ENCODE data around the gene RET. TPM values are rescaled to one million over a fixed set of nuclear protein-coding genes. Genes with fewer than 3 reads are reported as not detected.

The RET gene
- total and polyA plus RNA-seq, 2 of the 8 experiments (the other 6 are each of a cell fraction or from before 2014, with no cell fraction given): 6.7 to 8.4 TPM

GRCh38 chr10:43068471-43069210, 8.2 kb upstream of the RET start:
- TF ChIP-seq NRF1 (IDR thresholded peaks at IDR 0.05; ENCODE audit: low read depth, low read length): no peak
- TF ChIP-seq SIRT6 (IDR thresholded peaks at IDR 0.05; ENCODE audit: low read length): no peak
- no peak for TF ChIP-seq ATF2 (IDR thresholded peaks at IDR 0.05; ENCODE audit: low read length)
- no peak overlapping the region for H2BK5ac ChIP-seq (ENCODE audit: low read depth, low read length)
- no peaks in the 10 kb centered on the region for H3K9me3 ChIP-seq (ENCODE audit: insufficient read depth in 2 of 2, low read depth in 1 of 2, low read length in 1 of 2)
- no peak overlapping the region for H3K4me2 ChIP-seq (ENCODE audit: insufficient read depth in 1 of 2, low read depth in 2 of 2, low read length in 2 of 2)
- no peaks in the 10 kb centered on the region for H4K20me1 ChIP-seq (replicated peaks in 1 of 2; ENCODE audit: control insufficient read depth in 1 of 2, insufficient read depth in 2 of 2, low read length in 2 of 2)
- FAIRE-seq: no peak
- no peaks in the 10 kb centered on the region for H3K79me2 ChIP-seq (ENCODE audit: control insufficient read depth in 1 of 2, insufficient read depth in 2 of 2, low read length in 2 of 2)
- no peak overlapping the region for H3K27ac ChIP-seq (ENCODE audit: low read depth, low read length)
- H3K79me1 ChIP-seq (ENCODE audit: low read depth, low read length): no peaks in the 10 kb centered on the region; the same call in 1 of the 2 replicates
- H3K4me1 ChIP-seq (replicated peaks in 1 of 4; ENCODE audit: control insufficient read depth in 3 of 4, insufficient read depth in 4 of 4, low read length in 3 of 4): peaks cover 0 to 8% (median 5%) of the 10 kb centered on the region in 4 experiments; a peak in 4 of 7 replicates
- H4K5ac ChIP-seq (ENCODE audit: insufficient read length, low read depth, low read length): no peak overlapping the region
- no peak overlapping the region; a peak in 1 of 7 replicates for H3K9ac ChIP-seq (replicated peaks in 1 of 4; ENCODE audit: extremely low read depth in 1 of 4, low read depth in 3 of 4, low read length in 3 of 4)
- H4K91ac ChIP-seq (replicated peaks; ENCODE audit: insufficient read length, low read length): no peak overlapping the region
- CTCF ChIA-PET (ENCODE audit: partially characterized antibody): interaction anchor here (1.1 to 9.6 kb wide), 6 partner anchors 8 to 204 kb away, joined by 3 to 100 read pairs (median 4); partner anchors contain the start of gene RET
- no peaks in the 10 kb centered on the region for H3K23me2 ChIP-seq (ENCODE audit: low read depth, low read length)
- POLR2A ChIA-PET (ENCODE audit: partially characterized antibody): no interaction called here
- H3K27me3 ChIP-seq (replicated peaks in 1 of 4; ENCODE audit: control insufficient read depth in 3 of 4, extremely low read depth in 1 of 4, insufficient read depth in 3 of 4, low read length in 3 of 4): no peaks in the 10 kb centered on the region; a peak in 1 of 7 replicates
- no peak overlapping the region for H3K14ac ChIP-seq (ENCODE audit: insufficient read length)
- H3K56ac ChIP-seq (replicated peaks; ENCODE audit: insufficient read length, low read depth, low read length): no peak overlapping the region
- H2AK5ac ChIP-seq (ENCODE audit: low read depth, low read length): no peak overlapping the region
- H3K36me3 ChIP-seq (ENCODE audit: control insufficient read depth in 2 of 4, insufficient read depth in 4 of 4, low read length in 3 of 4): no peaks in the 10 kb centered on the region
- WGBS, 2 experiments (ENCODE audit: extremely low coverage in 1 of 2, insufficient coverage in 1 of 2, insufficient read length in 1 of 2, insufficient replicate concordance in 2 of 2, low coverage in 1 of 2, low lambda C conversion rate in 2 of 2, missing lambda C conversion rate in 1 of 2): 81% methylated on average over 14 of the region's 14 CpGs; no CpG with 5 or more reads in 1 of the 2 experiments
- H3K4me3 ChIP-seq (ENCODE audit: extremely low read depth in 1 of 4, insufficient read depth in 2 of 4, low read depth in 3 of 4, low read length in 4 of 4): no peak overlapping the region
- no peak overlapping the region for H3K18ac ChIP-seq (ENCODE audit: extremely low read depth, low read length)
- H2BK120ac ChIP-seq (replicated peaks; ENCODE audit: low read depth, low read length): no peak overlapping the region
- H3K4ac ChIP-seq (replicated peaks; ENCODE audit: insufficient read length, low read depth, low read length): no peak overlapping the region
- no peak for DNase-seq (ENCODE audit: low read depth in 1 of 2, low spot score in 2 of 2)
- no peak overlapping the region for H4K8ac ChIP-seq (ENCODE audit: extremely low read depth, insufficient read depth, low read length)
- no peak overlapping the region for H2BK20ac ChIP-seq (ENCODE audit: low read length)
- no peak overlapping the region for H3K23ac ChIP-seq (ENCODE audit: insufficient read length)
- no peak overlapping the region for H2AFZ ChIP-seq (ENCODE audit: low read length)
- H2BK15ac ChIP-seq (ENCODE audit: low read length): no peak overlapping the region
- no peak overlapping the region for H2BK12ac ChIP-seq (ENCODE audit: low read depth, low read length)

Data from H1 (cell line).